Measurements from ENCODE around the gene MTURN.

- TF ChIP-seq, protein P1, sequence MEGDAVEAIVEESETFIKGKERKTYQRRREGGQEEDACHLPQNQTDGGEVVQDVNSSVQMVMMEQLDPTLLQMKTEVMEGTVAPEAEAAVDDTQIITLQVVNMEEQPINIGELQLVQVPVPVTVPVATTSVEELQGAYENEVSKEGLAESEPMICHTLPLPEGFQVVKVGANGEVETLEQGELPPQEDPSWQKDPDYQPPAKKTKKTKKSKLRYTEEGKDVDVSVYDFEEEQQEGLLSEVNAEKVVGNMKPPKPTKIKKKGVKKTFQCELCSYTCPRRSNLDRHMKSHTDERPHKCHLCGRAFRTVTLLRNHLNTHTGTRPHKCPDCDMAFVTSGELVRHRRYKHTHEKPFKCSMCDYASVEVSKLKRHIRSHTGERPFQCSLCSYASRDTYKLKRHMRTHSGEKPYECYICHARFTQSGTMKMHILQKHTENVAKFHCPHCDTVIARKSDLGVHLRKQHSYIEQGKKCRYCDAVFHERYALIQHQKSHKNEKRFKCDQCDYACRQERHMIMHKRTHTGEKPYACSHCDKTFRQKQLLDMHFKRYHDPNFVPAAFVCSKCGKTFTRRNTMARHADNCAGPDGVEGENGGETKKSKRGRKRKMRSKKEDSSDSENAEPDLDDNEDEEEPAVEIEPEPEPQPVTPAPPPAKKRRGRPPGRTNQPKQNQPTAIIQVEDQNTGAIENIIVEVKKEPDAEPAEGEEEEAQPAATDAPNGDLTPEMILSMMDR (IDR thresholded peaks at IDR 0.05; ENCODE audit: insufficient read depth, low read length), result no peak
- no peak for TF ChIP-seq POLR2AphosphoS5 (IDR thresholded peaks at IDR 0.05; ENCODE audit: low read depth)
- TF ChIP-seq, protein P2, sequence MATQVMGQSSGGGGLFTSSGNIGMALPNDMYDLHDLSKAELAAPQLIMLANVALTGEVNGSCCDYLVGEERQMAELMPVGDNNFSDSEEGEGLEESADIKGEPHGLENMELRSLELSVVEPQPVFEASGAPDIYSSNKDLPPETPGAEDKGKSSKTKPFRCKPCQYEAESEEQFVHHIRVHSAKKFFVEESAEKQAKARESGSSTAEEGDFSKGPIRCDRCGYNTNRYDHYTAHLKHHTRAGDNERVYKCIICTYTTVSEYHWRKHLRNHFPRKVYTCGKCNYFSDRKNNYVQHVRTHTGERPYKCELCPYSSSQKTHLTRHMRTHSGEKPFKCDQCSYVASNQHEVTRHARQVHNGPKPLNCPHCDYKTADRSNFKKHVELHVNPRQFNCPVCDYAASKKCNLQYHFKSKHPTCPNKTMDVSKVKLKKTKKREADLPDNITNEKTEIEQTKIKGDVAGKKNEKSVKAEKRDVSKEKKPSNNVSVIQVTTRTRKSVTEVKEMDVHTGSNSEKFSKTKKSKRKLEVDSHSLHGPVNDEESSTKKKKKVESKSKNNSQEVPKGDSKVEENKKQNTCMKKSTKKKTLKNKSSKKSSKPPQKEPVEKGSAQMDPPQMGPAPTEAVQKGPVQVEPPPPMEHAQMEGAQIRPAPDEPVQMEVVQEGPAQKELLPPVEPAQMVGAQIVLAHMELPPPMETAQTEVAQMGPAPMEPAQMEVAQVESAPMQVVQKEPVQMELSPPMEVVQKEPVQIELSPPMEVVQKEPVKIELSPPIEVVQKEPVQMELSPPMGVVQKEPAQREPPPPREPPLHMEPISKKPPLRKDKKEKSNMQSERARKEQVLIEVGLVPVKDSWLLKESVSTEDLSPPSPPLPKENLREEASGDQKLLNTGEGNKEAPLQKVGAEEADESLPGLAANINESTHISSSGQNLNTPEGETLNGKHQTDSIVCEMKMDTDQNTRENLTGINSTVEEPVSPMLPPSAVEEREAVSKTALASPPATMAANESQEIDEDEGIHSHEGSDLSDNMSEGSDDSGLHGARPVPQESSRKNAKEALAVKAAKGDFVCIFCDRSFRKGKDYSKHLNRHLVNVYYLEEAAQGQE (IDR thresholded peaks at IDR 0.05; ENCODE audit: insufficient replicate concordance, low read depth), result no peak
Measured at GRCh38 chr7:30091491-30091912, 43.3 kb upstream of the MTURN start.
